PC-3 (cell line): ENCODE data around the gene ACP1.

ENCODE experiments used
- CTCF ChIP-seq: fragments of 300-600 bp; sonication (generic); conservative IDR thresholded peaks from 2 replicates; pipeline ENCODE4 v1.5.1; 2017; ENCODE audit warnings: antibody characterized with exemption, low read depth, mild to moderate bottlenecking, low read length
- EZH2 ChIP-seq: fragments of 300-600 bp; sonication (generic); IDR thresholded peaks from one replicate; pipeline ENCODE4 v1.6.1; 2017; ENCODE audit warnings: antibody characterized with exemption, mild to moderate bottlenecking, low read length; ENCODE audit not compliant: unreplicated experiment

- TF ChIP-seq CTCF (no peak), EZH2 (no peak)
Observed at GRCh38 chr2:233030-233429, 31.7 kb upstream of the ACP1 start.
